GM23338 (cell line): ENCODE measurements around the gene SMAGP. TPM values are rescaled to one million over a fixed set of nuclear protein-coding genes. Genes with fewer than 3 reads are reported as not detected.

Experiments
- ATAC-seq: fragments of 200-7000 bp; cut with Tn5 transposase; 3 replicates; pipeline ENCODE4 v1.9.1; 2020
- DNase-seq: peaks from one replicate; pipeline ENCODE4 v3.0.0-alpha.2; 2015; ENCODE audit warnings: low spot score
- H2AFZ ChIP-seq: fragments of 200-600 bp; sonication (generic); 2 replicates; pipeline ENCODE4 v1.8.0; 2016; ENCODE audit warnings: antibody characterized with exemption, mild to moderate bottlenecking, moderate library complexity
- H3F3A ChIP-seq: fragments of 200-600 bp; sonication (generic); replicated peaks from 2 replicates; pipeline ENCODE4 v1.8.0; 2017; ENCODE audit warnings: antibody characterized with exemption, mixed run types, low read depth
- H3K27ac ChIP-seq: fragments of 200-600 bp; sonication (generic); 2 replicates; pipeline ENCODE4 v1.6.1; 2016; ENCODE audit warnings: low read depth
- H3K27me3 ChIP-seq: fragments of 200-600 bp; sonication (generic); 2 replicates; pipeline ENCODE4 v1.8.0; 2016; ENCODE audit warnings: mild to moderate bottlenecking, mixed run types, moderate library complexity; ENCODE audit not compliant: insufficient read depth
- H3K36me3 ChIP-seq: fragments of 200-600 bp; sonication (generic); 2 replicates; pipeline ENCODE4 v1.8.0; 2016; ENCODE audit warnings: mild to moderate bottlenecking; ENCODE audit not compliant: insufficient read depth
- H3K4me1 ChIP-seq: fragments of 200-600 bp; sonication (generic); 2 replicates; pipeline ENCODE4 v1.8.0; 2016; ENCODE audit warnings: mild to moderate bottlenecking, moderate library complexity; ENCODE audit not compliant: insufficient read depth
- H3K4me2 ChIP-seq: fragments of 200-600 bp; sonication (generic); 2 replicates; pipeline ENCODE4 v1.7.1; 2017; ENCODE audit warnings: mixed run types
- H3K4me3 ChIP-seq: fragments of 200-600 bp; sonication (generic); 2 replicates; pipeline ENCODE4 v1.6.1; 2016; ENCODE audit warnings: mixed run types
- H3K79me2 ChIP-seq: fragments of 200-600 bp; sonication (generic); replicated peaks from 2 replicates; pipeline ENCODE4 v1.8.0; 2017; ENCODE audit warnings: mild to moderate bottlenecking; ENCODE audit not compliant: insufficient read depth
- H3K9me2 ChIP-seq: fragments of 200-600 bp; sonication (generic); 2 replicates; pipeline ENCODE4 v1.8.0; 2017; ENCODE audit not compliant: insufficient read depth
- H4K20me1 ChIP-seq: fragments of 200-600 bp; sonication (generic); replicated peaks from 2 replicates; pipeline ENCODE4 v1.8.0; 2017; ENCODE audit warnings: mild to moderate bottlenecking; ENCODE audit not compliant: insufficient read depth
- H3K27ac Mint-ChIP-seq: 2 replicates; pipeline ENCODE4 v1.8.0; 2020; ENCODE audit warnings: inconsistent platforms, mild to moderate bottlenecking, moderate library complexity, mixed read lengths
- H3K27me3 Mint-ChIP-seq: 3 replicates; pipeline ENCODE4 v1.8.0; 2022; ENCODE audit warnings: low read depth, mild to moderate bottlenecking, moderate library complexity, mixed read lengths, inconsistent platforms; ENCODE audit not compliant: insufficient read depth, poor library complexity
- H3K36me3 Mint-ChIP-seq: 3 replicates; pipeline ENCODE4 v1.8.0; 2021; ENCODE audit warnings: low read depth, mild to moderate bottlenecking, inconsistent platforms, moderate library complexity, mixed read lengths
- H3K4me1 Mint-ChIP-seq: 3 replicates; pipeline ENCODE4 v1.8.0; 2020; ENCODE audit warnings: mild to moderate bottlenecking, inconsistent platforms, mixed read lengths
- H3K4me3 Mint-ChIP-seq: 3 replicates; pipeline ENCODE4 v1.8.0; 2021; ENCODE audit warnings: moderate library complexity, mild to moderate bottlenecking, inconsistent platforms, mixed read lengths
- H3K9me3 Mint-ChIP-seq: 3 replicates; pipeline ENCODE4 v1.8.0; 2020; ENCODE audit warnings: moderate library complexity, mild to moderate bottlenecking, inconsistent platforms, mixed read lengths
- CREB1 ChIP-seq: fragments of 250-450 bp; sonication (Bioruptor Pico); IDR thresholded peaks from 2 replicates; pipeline ENCODE4 v1.5.0; 2020; ENCODE audit warnings: low read depth, mild to moderate bottlenecking, moderate library complexity
- CTCF ChIP-seq, 2 experiments: fragments of 200-600 bp in 1 of 2; sonication (generic) in 1 of 2; conservative IDR thresholded peaks; 2 replicates each; pipeline versions ENCODE4 v1.5.1 to v1.6.1; 2016 to 2017; ENCODE audit warnings: antibody characterized with exemption in 2 of 2, low read depth in 2 of 2, mild to moderate bottlenecking in 2 of 2, moderate library complexity in 1 of 2
- EZH2 ChIP-seq: fragments of 200-600 bp; sonication (generic); IDR thresholded peaks from one replicate; pipeline ENCODE4 v1.8.0; 2017; ENCODE audit warnings: antibody characterized with exemption, mild to moderate bottlenecking, low read depth; ENCODE audit not compliant: unreplicated experiment
- EZH2phosphoT487 ChIP-seq: fragments of 200-600 bp; sonication (generic); IDR thresholded peaks from one replicate; pipeline ENCODE4 v1.8.1; 2018; ENCODE audit warnings: antibody characterized with exemption; ENCODE audit not compliant: unreplicated experiment
- NANOG ChIP-seq: IDR thresholded peaks from 2 replicates; pipeline ENCODE4 v1.6.1; 2016; ENCODE audit warnings: antibody characterized with exemption, borderline replicate concordance
- REST ChIP-seq: IDR thresholded peaks from one replicate; pipeline ENCODE4 v1.6.1; 2018; ENCODE audit warnings: antibody characterized with exemption; ENCODE audit not compliant: unreplicated experiment
- STAT1 ChIP-seq: IDR thresholded peaks from one replicate; pipeline ENCODE4 v1.6.1; 2016; ENCODE audit warnings: antibody characterized with exemption; ENCODE audit not compliant: unreplicated experiment
- ZNF114 ChIP-seq: fragments of 250-450 bp; sonication (Bioruptor Pico); IDR thresholded peaks from 2 replicates; pipeline ENCODE4 v1.5.0; 2020; ENCODE audit warnings: mild to moderate bottlenecking, moderate library complexity
- ZNF331 ChIP-seq: fragments of 250-450 bp; sonication (Bioruptor Pico); IDR thresholded peaks from 2 replicates; pipeline ENCODE4 v1.5.0; 2020; ENCODE audit warnings: low read depth, mild to moderate bottlenecking, moderate library complexity
- ZNF462 ChIP-seq: fragments of 250-450 bp; sonication (Bioruptor Pico); IDR thresholded peaks from 2 replicates; pipeline ENCODE4 v1.5.0; 2020; ENCODE audit warnings: mild to moderate bottlenecking, moderate library complexity
- polyA plus RNA-seq: library from polyadenylated mRNA; unstranded; fragments of >200 nt; fragmentation: Nextera tagmentation; extraction: Ambion mirVana; gene quantifications from 2 replicates; pipeline ENCODE4 v1.2.1, GENCODE V29; 2016
- total RNA-seq: library from RNA; depleted of rRNA; stranded (reverse); fragments of >200 nt; shearing (Covaris generic); gene quantifications from 2 replicates; pipeline ENCODE4 v1.2.3, GENCODE V29; 2014

Gene SMAGP
- total and polyA plus RNA-seq, 2 experiments from 2014 or later: 4.7 to 8.2 TPM

GRCh38 chr12:51285843-51286242, 15.6 kb upstream of the SMAGP start (continued):
- no peak for TF ChIP-seq CTCF (conservative IDR thresholded peaks at IDR 0.05; ENCODE audit: low read depth in 2 of 2)
- no peak for TF ChIP-seq ZNF114 (CRISPR knock-in tag)

- Histone ChIP-seq H2AFZ (no peak overlapping the region), H3K4me1 (no peaks in the 10 kb centered on the region; the same call in 1 of the 2 replicates), H3K4me3 (no peak overlapping the region), H3K4me2 (no peak overlapping the region), H4K20me1 (no peaks in the 10 kb centered on the region), H3K27me3 (no peaks in the 10 kb centered on the region), H3K36me3 (no peaks in the 10 kb centered on the region), H3K9me2 (no peaks in the 10 kb centered on the region), H3F3A (no peaks in the 10 kb centered on the region), H3K79me2 (no peaks in the 10 kb centered on the region), H3K27ac (no peak overlapping the region)
- Mint-ChIP-seq H3K9me3 (no peaks in the 10 kb centered on the region), H3K27ac (no peak overlapping the region), H3K27me3 (no peaks in the 10 kb centered on the region), H3K4me1 (no peaks in the 10 kb centered on the region), H3K4me3 (no peak overlapping the region), H3K36me3 (no peaks in the 10 kb centered on the region)
- DNase-seq (no peak), ATAC-seq (no peak; the same call in 2 of the 3 replicates)
- no peak for TF ChIP-seq EZH2
- no peak for TF ChIP-seq STAT1
- no peak for TF ChIP-seq ZNF462 (CRISPR knock-in tag)
- no peak for TF ChIP-seq REST
- no peak for TF ChIP-seq NANOG
- TF ChIP-seq EZH2phosphoT487: no peak
- TF ChIP-seq ZNF331: no peak
- no peak for TF ChIP-seq CTCF (conservative IDR thresholded peaks at IDR 0.05; ENCODE audit: low read depth in 2 of 2)
- TF ChIP-seq CREB1: no peak
These were observed 11.1 kb upstream of the SMAGP start for GRCh38 chr12:51281202-51281924.
